GM12873 (cell line): ENCODE data around the gene PRM3.

Experiments
- TF ChIP-seq, protein P1 (sequence below): IDR thresholded peaks from 2 replicates; pipeline ENCODE4 v1.5.1; 2012; ENCODE audit warnings: low read depth, mild to moderate bottlenecking, moderate library complexity, low read length, control low read depth; ENCODE audit not compliant: insufficient read depth; ENCODE audit errors: missing control alignments

PRM3 gene

DNA sequence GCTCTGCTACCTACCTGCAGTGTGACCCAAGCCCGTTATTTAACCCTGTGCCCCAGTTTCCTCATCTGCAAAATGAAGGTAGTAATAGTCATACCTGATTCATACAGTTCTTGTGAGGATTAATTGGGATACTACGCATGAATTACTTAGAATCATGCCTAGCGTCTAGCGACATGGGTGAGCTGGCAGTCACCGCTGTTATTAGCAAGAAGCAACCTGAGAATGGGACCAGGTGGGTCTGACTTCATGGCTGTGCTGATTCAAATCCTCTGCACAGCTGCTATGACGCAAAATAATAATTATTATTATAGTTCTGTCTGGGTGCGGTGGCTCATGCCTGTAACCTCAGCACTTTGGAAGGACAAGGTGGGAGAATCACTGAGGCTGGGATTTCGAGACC lies 25.3 kb downstream of the PRM3 start:
- TF ChIP-seq, protein P1, sequence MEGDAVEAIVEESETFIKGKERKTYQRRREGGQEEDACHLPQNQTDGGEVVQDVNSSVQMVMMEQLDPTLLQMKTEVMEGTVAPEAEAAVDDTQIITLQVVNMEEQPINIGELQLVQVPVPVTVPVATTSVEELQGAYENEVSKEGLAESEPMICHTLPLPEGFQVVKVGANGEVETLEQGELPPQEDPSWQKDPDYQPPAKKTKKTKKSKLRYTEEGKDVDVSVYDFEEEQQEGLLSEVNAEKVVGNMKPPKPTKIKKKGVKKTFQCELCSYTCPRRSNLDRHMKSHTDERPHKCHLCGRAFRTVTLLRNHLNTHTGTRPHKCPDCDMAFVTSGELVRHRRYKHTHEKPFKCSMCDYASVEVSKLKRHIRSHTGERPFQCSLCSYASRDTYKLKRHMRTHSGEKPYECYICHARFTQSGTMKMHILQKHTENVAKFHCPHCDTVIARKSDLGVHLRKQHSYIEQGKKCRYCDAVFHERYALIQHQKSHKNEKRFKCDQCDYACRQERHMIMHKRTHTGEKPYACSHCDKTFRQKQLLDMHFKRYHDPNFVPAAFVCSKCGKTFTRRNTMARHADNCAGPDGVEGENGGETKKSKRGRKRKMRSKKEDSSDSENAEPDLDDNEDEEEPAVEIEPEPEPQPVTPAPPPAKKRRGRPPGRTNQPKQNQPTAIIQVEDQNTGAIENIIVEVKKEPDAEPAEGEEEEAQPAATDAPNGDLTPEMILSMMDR: no peak

DNA sequence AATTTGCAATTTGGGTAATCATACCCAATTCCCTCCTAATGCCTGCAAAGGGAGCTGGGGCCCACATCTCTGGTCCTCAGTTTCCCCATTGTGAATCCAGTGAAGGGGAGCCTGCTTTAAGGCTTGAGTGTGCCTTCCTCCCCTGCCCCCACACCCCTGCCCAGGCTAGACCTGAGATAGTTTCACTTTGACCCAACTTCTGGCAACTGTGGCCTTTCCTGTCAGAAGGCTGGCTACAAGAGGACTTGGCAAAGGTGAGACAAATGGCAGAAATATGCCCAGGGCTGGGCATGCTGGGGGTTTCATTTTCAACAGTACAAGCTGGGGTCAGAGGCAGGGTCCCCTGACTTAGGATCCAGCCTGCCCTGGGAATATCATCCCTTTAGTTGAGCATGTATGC lies 27.4 kb downstream of the PRM3 start:
- TF ChIP-seq, protein P1: no peak

DNA sequence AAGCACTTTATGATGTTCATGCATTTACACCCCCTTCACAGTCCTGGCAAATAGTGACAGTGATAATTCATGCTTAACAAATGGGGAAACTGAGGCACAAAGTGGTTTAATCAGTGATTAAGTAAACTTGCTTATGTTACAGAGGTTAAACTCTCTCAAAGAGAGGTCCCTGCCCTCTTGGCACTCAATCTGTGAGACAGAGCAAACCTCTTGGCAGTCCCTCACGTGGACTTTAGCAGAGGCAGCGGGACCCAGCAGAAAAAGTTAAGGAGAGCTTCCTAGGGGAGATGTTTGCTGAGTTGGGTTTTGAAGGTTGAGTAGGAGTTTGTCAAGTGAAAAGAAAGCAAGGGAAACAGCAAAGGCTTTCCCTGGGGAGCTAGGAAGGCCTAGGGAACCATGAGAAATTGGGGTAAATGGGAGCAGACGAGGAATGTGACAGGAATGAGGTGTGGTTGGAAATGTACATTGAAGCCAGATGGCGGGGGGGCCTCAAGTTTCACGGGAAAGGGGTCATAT lies 28.1 kb downstream of the PRM3 start:
- TF ChIP-seq, protein P1: no peak

DNA sequence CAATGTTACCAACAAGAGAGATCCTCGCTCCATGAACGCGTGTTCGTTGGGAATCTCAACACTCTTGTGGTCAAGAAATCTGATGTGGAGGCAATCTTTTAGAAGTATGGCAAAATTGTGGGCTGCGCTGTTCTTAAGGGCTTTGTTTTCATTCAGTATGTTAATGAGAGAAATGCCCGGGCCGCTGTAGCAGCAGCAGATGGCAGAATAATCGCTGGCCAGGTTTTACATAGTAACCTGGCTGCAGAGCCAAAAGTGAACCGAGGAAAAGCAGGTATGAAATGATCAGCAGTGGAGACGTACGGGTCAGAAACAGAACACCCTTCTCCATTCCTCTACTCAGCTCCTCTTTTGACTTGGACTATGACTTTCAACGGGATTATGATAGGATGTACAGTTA lies 30.8 kb downstream of the PRM3 start:
- TF ChIP-seq, protein P1: no peak

DNA sequence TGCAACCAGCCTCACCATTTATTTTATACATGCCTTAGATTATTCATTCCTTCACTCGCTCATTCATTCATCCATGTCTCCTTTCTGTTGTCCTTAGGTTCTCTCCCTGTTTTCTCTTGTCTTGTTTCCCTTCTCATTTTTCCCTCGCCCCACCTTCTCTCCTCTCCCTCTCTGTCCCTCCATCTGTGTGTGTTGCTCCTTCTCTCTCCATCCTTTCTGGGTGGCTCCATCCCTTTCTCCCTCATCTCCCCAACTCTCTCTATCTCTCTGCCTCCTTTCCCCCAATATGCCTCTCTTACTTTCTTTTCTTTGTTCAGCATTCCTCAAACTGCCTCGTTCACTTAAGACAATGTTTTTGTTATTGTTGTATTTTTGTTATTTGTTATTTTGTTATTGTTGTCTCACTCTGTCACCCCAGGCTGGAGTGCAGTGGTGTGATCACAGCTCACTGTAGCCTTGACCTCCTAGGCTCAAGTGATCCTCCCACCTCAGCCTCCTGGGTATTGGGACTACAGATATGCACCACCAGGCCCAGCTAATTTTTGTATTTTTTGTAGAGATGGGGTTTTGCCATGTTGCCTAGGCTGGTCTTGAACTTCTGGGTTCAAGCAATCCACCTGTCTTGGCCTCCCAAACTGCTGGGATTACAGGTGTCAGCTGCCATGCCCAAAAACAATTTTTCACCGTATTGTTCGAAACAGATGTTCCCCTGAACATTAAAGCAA lies 31.8 kb downstream of the PRM3 start:
- TF ChIP-seq, protein P1: no peak

DNA sequence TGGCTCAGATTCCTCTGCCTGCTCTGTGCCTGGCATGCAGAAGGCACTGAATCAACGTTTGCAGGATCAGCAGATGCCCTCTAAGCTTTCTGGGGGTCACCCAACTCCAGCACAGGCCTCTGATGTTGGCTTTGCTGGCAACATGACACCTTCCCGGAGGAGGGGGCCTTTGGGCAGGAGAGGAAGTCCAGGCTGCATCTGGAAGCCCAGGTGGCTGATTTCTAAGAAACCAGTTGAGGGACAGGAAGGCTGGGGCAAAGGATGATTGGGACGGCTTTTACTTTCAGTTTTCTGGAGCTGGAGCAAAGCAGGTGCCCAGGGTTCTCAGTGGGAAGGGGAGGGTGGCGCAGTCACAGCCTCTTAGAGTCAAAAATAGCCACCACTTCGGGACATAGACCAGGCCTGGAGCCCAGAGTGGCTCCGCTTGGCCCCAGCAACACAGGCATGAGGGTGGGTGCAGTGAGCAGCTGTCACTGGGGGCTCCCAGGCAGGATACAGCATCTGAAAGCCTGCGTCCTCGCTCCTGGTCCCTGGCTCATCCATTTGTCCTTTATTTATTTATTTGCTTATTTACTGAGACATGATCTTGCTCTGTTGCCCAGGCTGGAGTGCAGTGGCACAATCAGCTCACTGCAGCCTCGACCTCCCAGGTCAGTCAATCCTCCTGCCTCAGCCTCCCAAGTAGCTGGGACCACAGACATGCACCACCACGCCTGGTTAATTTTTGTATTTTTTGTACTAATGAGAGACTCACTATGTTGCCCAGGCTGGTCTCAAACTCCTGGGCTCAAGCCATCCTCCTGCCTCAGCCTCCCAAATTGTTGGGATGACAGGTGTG lies 32.6 kb downstream of the PRM3 start:
- TF ChIP-seq, protein P1: no peak
